Embryonic facial prominence (tissue), 1 donor: ENCODE data around the gene P4HA1.
"Not testable (repeated sequence)": the region's sequence is repeated elsewhere in the genome, so short reads cannot be mapped to it uniquely, and the experiment has no call there.

Experiments
- DNase-seq: peaks from one replicate; pipeline ENCODE4 v3.0.0-alpha.2; 2016; ENCODE audit errors: extremely low spot score

Gene P4HA1

GRCh38 chr10:73043319-73043718, 53.3 kb downstream of the P4HA1 start:
- no peak for DNase-seq

GRCh38 chr10:73042130-73042529, 54.5 kb downstream of the P4HA1 start:
- DNase-seq: no peak

GRCh38 chr10:73039635-73040034, 57.0 kb downstream of the P4HA1 start:
- DNase-seq: no peak

GRCh38 chr10:73036285-73036684, 60.4 kb downstream of the P4HA1 start:
- DNase-seq: not testable (repeated sequence)

GRCh38 chr10:73032536-73032935, 64.1 kb downstream of the P4HA1 start:
- no peak for DNase-seq

- not testable (repeated sequence) for DNase-seq
These were observed 70.0 kb downstream of the P4HA1 start for GRCh38 chr10:73026623-73027022.

- DNase-seq: not testable (repeated sequence)
These were observed 73.1 kb downstream of the P4HA1 start for GRCh38 chr10:73023455-73024070.

- not testable (repeated sequence) for DNase-seq
These were observed 73.7 kb downstream of the P4HA1 start for GRCh38 chr10:73022961-73023360.

GRCh38 chr10:73021538-73022164, 75.0 kb downstream of the P4HA1 start:
- DNase-seq: not testable (repeated sequence)

- DNase-seq: no peak
These were observed 75.6 kb downstream of the P4HA1 start for GRCh38 chr10:73021050-73021449.

- DNase-seq: no peak
These were observed 77.6 kb downstream of the P4HA1 start for GRCh38 chr10:73019100-73019499.

GRCh38 chr10:73018632-73019031, 78.0 kb downstream of the P4HA1 start:
- DNase-seq: no peak

GRCh38 chr10:73017955-73018480, 78.6 kb downstream of the P4HA1 start:
- no peak for DNase-seq

- no peak for DNase-seq
These were observed 80.9 kb downstream of the P4HA1 start for GRCh38 chr10:73015779-73016178.

GRCh38 chr10:73003822-73004221, 92.8 kb downstream of the P4HA1 start:
- DNase-seq: no peak

GRCh38 chr10:73000973-73001372, 95.7 kb downstream of the P4HA1 start:
- DNase-seq: no peak

- no peak for DNase-seq
These were observed 99.6 kb downstream of the P4HA1 start for GRCh38 chr10:72997099-72997498.

GRCh38 chr10:72995459-72995858, 101.2 kb downstream of the P4HA1 start:
- not testable (repeated sequence) for DNase-seq

- DNase-seq: not testable (repeated sequence)
These were observed 106.9 kb downstream of the P4HA1 start for GRCh38 chr10:72989771-72990170.

GRCh38 chr10:72984618-72985017, 112.0 kb downstream of the P4HA1 start:
- not testable (repeated sequence) for DNase-seq

GRCh38 chr10:72981882-72982529, 114.7 kb downstream of the P4HA1 start:
- DNase-seq: no peak

- DNase-seq: no peak
These were observed 115.4 kb downstream of the P4HA1 start for GRCh38 chr10:72981028-72981881.
